ENCODE results near the gene GIT1.
A peak's percentile ranks its signal among the peaks of the same experiment; 100 is the strongest.

GIT1 gene

GRCh38 chr17:29581583-29582253, 7.7 kb downstream of the GIT1 start:
- DNase-seq (ENCODE audit: low read depth in 1 of 2, low spot score in 1 of 2), result no peak
- Histone ChIP-seq H3K27me3 (ENCODE audit: insufficient read depth, poor library complexity, severe bottlenecking) (no peaks in the 10 kb centered on the region), H3K27ac (replicated peaks) (no peak overlapping the region), H3K4me3 (replicated peaks; ENCODE audit: insufficient read depth, low read length) (no peak overlapping the region)
- TF ChIP-seq, protein P1, sequence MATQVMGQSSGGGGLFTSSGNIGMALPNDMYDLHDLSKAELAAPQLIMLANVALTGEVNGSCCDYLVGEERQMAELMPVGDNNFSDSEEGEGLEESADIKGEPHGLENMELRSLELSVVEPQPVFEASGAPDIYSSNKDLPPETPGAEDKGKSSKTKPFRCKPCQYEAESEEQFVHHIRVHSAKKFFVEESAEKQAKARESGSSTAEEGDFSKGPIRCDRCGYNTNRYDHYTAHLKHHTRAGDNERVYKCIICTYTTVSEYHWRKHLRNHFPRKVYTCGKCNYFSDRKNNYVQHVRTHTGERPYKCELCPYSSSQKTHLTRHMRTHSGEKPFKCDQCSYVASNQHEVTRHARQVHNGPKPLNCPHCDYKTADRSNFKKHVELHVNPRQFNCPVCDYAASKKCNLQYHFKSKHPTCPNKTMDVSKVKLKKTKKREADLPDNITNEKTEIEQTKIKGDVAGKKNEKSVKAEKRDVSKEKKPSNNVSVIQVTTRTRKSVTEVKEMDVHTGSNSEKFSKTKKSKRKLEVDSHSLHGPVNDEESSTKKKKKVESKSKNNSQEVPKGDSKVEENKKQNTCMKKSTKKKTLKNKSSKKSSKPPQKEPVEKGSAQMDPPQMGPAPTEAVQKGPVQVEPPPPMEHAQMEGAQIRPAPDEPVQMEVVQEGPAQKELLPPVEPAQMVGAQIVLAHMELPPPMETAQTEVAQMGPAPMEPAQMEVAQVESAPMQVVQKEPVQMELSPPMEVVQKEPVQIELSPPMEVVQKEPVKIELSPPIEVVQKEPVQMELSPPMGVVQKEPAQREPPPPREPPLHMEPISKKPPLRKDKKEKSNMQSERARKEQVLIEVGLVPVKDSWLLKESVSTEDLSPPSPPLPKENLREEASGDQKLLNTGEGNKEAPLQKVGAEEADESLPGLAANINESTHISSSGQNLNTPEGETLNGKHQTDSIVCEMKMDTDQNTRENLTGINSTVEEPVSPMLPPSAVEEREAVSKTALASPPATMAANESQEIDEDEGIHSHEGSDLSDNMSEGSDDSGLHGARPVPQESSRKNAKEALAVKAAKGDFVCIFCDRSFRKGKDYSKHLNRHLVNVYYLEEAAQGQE (IDR thresholded peaks at IDR 0.05; ENCODE audit: insufficient replicate concordance, low read depth), result no peak
- no peak for TF ChIP-seq POLR2AphosphoS5 (IDR thresholded peaks at IDR 0.05; ENCODE audit: low read depth)
- TF ChIP-seq, protein P2, sequence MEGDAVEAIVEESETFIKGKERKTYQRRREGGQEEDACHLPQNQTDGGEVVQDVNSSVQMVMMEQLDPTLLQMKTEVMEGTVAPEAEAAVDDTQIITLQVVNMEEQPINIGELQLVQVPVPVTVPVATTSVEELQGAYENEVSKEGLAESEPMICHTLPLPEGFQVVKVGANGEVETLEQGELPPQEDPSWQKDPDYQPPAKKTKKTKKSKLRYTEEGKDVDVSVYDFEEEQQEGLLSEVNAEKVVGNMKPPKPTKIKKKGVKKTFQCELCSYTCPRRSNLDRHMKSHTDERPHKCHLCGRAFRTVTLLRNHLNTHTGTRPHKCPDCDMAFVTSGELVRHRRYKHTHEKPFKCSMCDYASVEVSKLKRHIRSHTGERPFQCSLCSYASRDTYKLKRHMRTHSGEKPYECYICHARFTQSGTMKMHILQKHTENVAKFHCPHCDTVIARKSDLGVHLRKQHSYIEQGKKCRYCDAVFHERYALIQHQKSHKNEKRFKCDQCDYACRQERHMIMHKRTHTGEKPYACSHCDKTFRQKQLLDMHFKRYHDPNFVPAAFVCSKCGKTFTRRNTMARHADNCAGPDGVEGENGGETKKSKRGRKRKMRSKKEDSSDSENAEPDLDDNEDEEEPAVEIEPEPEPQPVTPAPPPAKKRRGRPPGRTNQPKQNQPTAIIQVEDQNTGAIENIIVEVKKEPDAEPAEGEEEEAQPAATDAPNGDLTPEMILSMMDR (IDR thresholded peaks at IDR 0.05; ENCODE audit: insufficient read depth, low read length), result no peak
- TF ChIP-seq SPI1 (IDR thresholded peaks at IDR 0.05; ENCODE audit: borderline replicate concordance, low read depth), result no peak
- TF ChIP-seq GABPA (IDR thresholded peaks at IDR 0.05; ENCODE audit: low read depth), result no peak

GRCh38 chr17:29579866-29580771, 9.3 kb downstream of the GIT1 start:
- DNase-seq (ENCODE audit: low read depth in 1 of 2, low spot score in 1 of 2), result peak; percentile 78 to 91
- no peak overlapping the region for H3K4me3 ChIP-seq (replicated peaks; ENCODE audit: insufficient read depth, low read length)
- no peak overlapping the region; the same call in 1 of the 2 replicates for H3K27ac ChIP-seq (replicated peaks)
- H3K27me3 ChIP-seq (ENCODE audit: insufficient read depth, poor library complexity, severe bottlenecking), result no peaks in the 10 kb centered on the region
- TF ChIP-seq, protein P1 (IDR thresholded peaks at IDR 0.05; ENCODE audit: insufficient replicate concordance, low read depth), result no peak
- no peak for TF ChIP-seq SPI1 (IDR thresholded peaks at IDR 0.05; ENCODE audit: borderline replicate concordance, low read depth)
- peak; percentile 50 for TF ChIP-seq POLR2AphosphoS5 (IDR thresholded peaks at IDR 0.05; ENCODE audit: low read depth)
- TF ChIP-seq, protein P2 (IDR thresholded peaks at IDR 0.05; ENCODE audit: insufficient read depth, low read length), result peak; percentile 97

- TF ChIP-seq POLR2AphosphoS5 (IDR thresholded peaks at IDR 0.05; ENCODE audit: low read depth) (no peak), SPI1 (IDR thresholded peaks at IDR 0.05; ENCODE audit: borderline replicate concordance, low read depth) (no peak), GABPA (IDR thresholded peaks at IDR 0.05; ENCODE audit: low read depth) (no peak)
- TF ChIP-seq, protein P1 (IDR thresholded peaks at IDR 0.05; ENCODE audit: insufficient replicate concordance, low read depth), result no peak
- TF ChIP-seq, protein P2 (IDR thresholded peaks at IDR 0.05; ENCODE audit: insufficient read depth, low read length), result no peak
- DNase-seq (ENCODE audit: low read depth in 1 of 2, low spot score in 1 of 2), result no peak
- no peak overlapping the region for H3K27ac ChIP-seq (replicated peaks)
- H3K27me3 ChIP-seq (ENCODE audit: insufficient read depth, poor library complexity, severe bottlenecking), result no peaks in the 10 kb centered on the region
- H3K4me3 ChIP-seq (replicated peaks; ENCODE audit: insufficient read depth, low read length), result no peak overlapping the region
These were observed 10.6 kb downstream of the GIT1 start for GRCh38 chr17:29578626-29579485.
